ENCODE data around the gene MED12L.

- no peak for TF ChIP-seq EZH2 (IDR thresholded peaks at IDR 0.05)
- TF ChIP-seq POLR2AphosphoS5 (IDR thresholded peaks at IDR 0.05; ENCODE audit: borderline replicate concordance, low read depth, low read length) = no peak
Measured at GRCh38 chr3:151285940-151286339, 200.5 kb downstream of the MED12L start.

Data from SK-N-MC (cell line).